Endothelial cell of umbilical vein (primary cell): ENCODE data around the gene HPGD. TPM values are rescaled to one million over a fixed set of nuclear protein-coding genes. Genes with fewer than 3 reads are reported as not detected.

Experiments used
- BruUV-seq: library from RNA; stranded (reverse); fragments of 400-500 nt; replicated peaks from 2 replicates; lab custom pipeline; 2021; lab: Mats Ljungman, UMichigan
- CTCF ChIA-PET: fragments of 300-600, 350-600 bp; sonication (Branson Sonifier 250); formaldehyde crosslinking; loops from one replicate; lab custom pipeline; 2021; ENCODE audit warnings: antibody characterized with exemption, inconsistent platforms; lab: Charles Lee
- POLR2A ChIA-PET: fragments of 300-600, 350-600 bp; sonication (Branson Sonifier 250); formaldehyde crosslinking; loops from one replicate; lab custom pipeline; 2021; ENCODE audit warnings: antibody characterized with exemption, inconsistent platforms; lab: Charles Lee
- DNase-seq: peaks from one replicate; pipeline ENCODE4 v3.0.0-alpha.2; 2011; ENCODE audit warnings: low read depth, low spot score
- FAIRE-seq: peaks from 2 replicates; lab custom pipeline; 2011; peaks lifted over from hg19 to GRCh38; lab: Jason Lieb, UNC
- H2AFZ ChIP-seq: 2 replicates; pipeline ENCODE4 v1.6.0; 2012; ENCODE audit warnings: low read depth, low read length, control low read depth, inconsistent platforms
- H3K27ac ChIP-seq: 2 replicates; pipeline ENCODE4 v1.5.1; 2011; ENCODE audit warnings: low read depth, mild to moderate bottlenecking, control low read depth, low read length, moderate library complexity; ENCODE audit not compliant: insufficient read depth
- H3K27me3 ChIP-seq, 2 experiments: 2 replicates each; pipeline versions ENCODE4 v1.6.0 to v1.6.1; 2011; ENCODE audit warnings: low read length in 2 of 2, mixed read lengths in 1 of 2; ENCODE audit not compliant: control insufficient read depth in 2 of 2, insufficient read depth in 2 of 2
- H3K36me3 ChIP-seq, 2 experiments: 2 replicates in 1 of 2; 3 replicates in 1 of 2; pipeline ENCODE4 v1.5.1; 2011; ENCODE audit warnings: low read length in 2 of 2, mild to moderate bottlenecking in 1 of 2, moderate library complexity in 1 of 2; ENCODE audit not compliant: control insufficient read depth in 2 of 2, insufficient read depth in 2 of 2; ENCODE audit errors: extremely low read depth in 1 of 2
- H3K4me1 ChIP-seq: 3 replicates; pipeline ENCODE4 v1.5.1; 2011; ENCODE audit warnings: mild to moderate bottlenecking, low read length; ENCODE audit not compliant: control insufficient read depth, insufficient read depth; ENCODE audit errors: extremely low read depth
- H3K4me2 ChIP-seq: 2 replicates; pipeline ENCODE4 v1.6.1; 2011; ENCODE audit warnings: low read length, control low read depth, mixed read lengths; ENCODE audit not compliant: insufficient read depth
- H3K4me3 ChIP-seq, 3 experiments: fragments of 200-600 bp in 1 of 3; sonication (generic), shearing (Covaris generic) in 1 of 3; replicated peaks in 1 of 3; 2 replicates each; pipeline ENCODE4 v1.5.1; 2011 to 2016; ENCODE audit warnings: control low read depth in 3 of 3, low read length in 3 of 3, mild to moderate bottlenecking in 2 of 3, inconsistent platforms in 1 of 3, low read depth in 1 of 3, moderate library complexity in 1 of 3; ENCODE audit not compliant: insufficient read depth in 1 of 3
- H3K79me2 ChIP-seq: 2 replicates; pipeline ENCODE4 v1.6.0; 2012; ENCODE audit warnings: low read length, inconsistent platforms; ENCODE audit not compliant: control insufficient read depth, insufficient read depth
- H3K9ac ChIP-seq: replicated peaks from 2 replicates; pipeline ENCODE3; 2011; ENCODE audit warnings: low read length, control low read depth; ENCODE audit not compliant: insufficient read depth; ENCODE audit errors: extremely low read depth
- H3K9me1 ChIP-seq: replicated peaks from 3 replicates; pipeline ENCODE4 v1.6.0; 2011; ENCODE audit warnings: mild to moderate bottlenecking, low read length; ENCODE audit not compliant: control insufficient read depth, insufficient read depth; ENCODE audit errors: extremely low read depth
- H3K9me3 ChIP-seq: replicated peaks from 2 replicates; pipeline ENCODE4 v1.5.1; 2012; ENCODE audit warnings: low read length, inconsistent platforms; ENCODE audit not compliant: control insufficient read depth, insufficient read depth
- H4K20me1 ChIP-seq: replicated peaks from 2 replicates; pipeline ENCODE3; 2011; ENCODE audit warnings: mild to moderate bottlenecking, low read length; ENCODE audit not compliant: control insufficient read depth, insufficient read depth; ENCODE audit errors: extremely low read depth
- EZH2 ChIP-seq: IDR thresholded peaks from 2 replicates; pipeline ENCODE4 v1.6.1; 2012; ENCODE audit warnings: borderline replicate concordance, low read depth, mild to moderate bottlenecking, moderate library complexity, low read length, inconsistent platforms; ENCODE audit not compliant: severe bottlenecking
- FOS ChIP-seq: IDR thresholded peaks from 2 replicates; pipeline ENCODE4 v1.6.1; 2011; ENCODE audit warnings: mild to moderate bottlenecking, low read length, moderate library complexity, borderline replicate concordance; ENCODE audit not compliant: insufficient read depth
- GATA2 ChIP-seq: IDR thresholded peaks from 2 replicates; pipeline ENCODE4 v1.7.0; 2011; ENCODE audit warnings: low read depth, mild to moderate bottlenecking, moderate library complexity, mixed read lengths, low read length; ENCODE audit not compliant: insufficient read length, insufficient read depth
- JUN ChIP-seq: IDR thresholded peaks from 2 replicates; pipeline ENCODE4 v1.6.1; 2011; ENCODE audit warnings: borderline replicate concordance, low read depth; ENCODE audit not compliant: insufficient read length, insufficient read depth
- MYC ChIP-seq: IDR thresholded peaks from one replicate; pipeline ENCODE4 v1.6.1; 2011; ENCODE audit warnings: mild to moderate bottlenecking, low read depth, low read length
- POLR2A ChIP-seq: IDR thresholded peaks from 2 replicates; pipeline ENCODE4 v1.6.1; 2012; ENCODE audit warnings: low read depth, mild to moderate bottlenecking, control low read depth, low read length
- POLR2AphosphoS5 ChIP-seq: IDR thresholded peaks from 2 replicates; pipeline ENCODE4 v1.6.1; 2012; ENCODE audit warnings: low read depth, mild to moderate bottlenecking, control low read depth, low read length, moderate library complexity; ENCODE audit not compliant: insufficient read depth
- dilution Hi-C: fragments of 300-500 bp; cut with MboI; formaldehyde crosslinking; loops from one replicate; pipeline ENCODE4 v1.15.0; 2019; ENCODE audit warnings: low sequenced_read_pairs; ENCODE audit not compliant: extremely low pct_ligation_motif_present
- intact Hi-C: fragments of 100-400 bp; cut with micrococcal nuclease; formaldehyde crosslinking; loops from one replicate; pipeline ENCODE4 v1.10.0; 2022
- polyA plus RNA-seq, 4 experiments: library from polyadenylated mRNA; depleted of rRNA in 3 of 4; stranded (reverse) in 3 of 4; unstranded in 1 of 4; fragments of >200 nt; gene quantifications; 2 replicates each; pipeline versions ENCODE4 v1.2.1 to v1.2.3, GENCODE V29; 2011 to 2012; ENCODE audit warnings: missing spikeins in 1 of 4
- total RNA-seq: library from RNA; stranded (reverse); gene quantifications from 2 replicates; pipeline ENCODE4 v1.2.3, GENCODE V29; 2021
- TF ChIP-seq, protein P1 (sequence below), 2 donors: IDR thresholded peaks; 1 replicate in 1 of 2; 2 replicates in 1 of 2; pipeline ENCODE4 v1.5.1; 2011; ENCODE audit warnings: low read length in 2 of 2, mild to moderate bottlenecking in 2 of 2, moderate library complexity in 2 of 2, control low read depth in 1 of 2, inconsistent platforms in 1 of 2, low read depth in 1 of 2; ENCODE audit not compliant: insufficient read depth in 1 of 2; ENCODE audit errors: extremely low read depth in 1 of 2
- TF ChIP-seq, protein P2 (sequence below): IDR thresholded peaks from 2 replicates; pipeline ENCODE4 v1.6.1; 2011; ENCODE audit not compliant: insufficient read depth, insufficient read length

Gene HPGD
- total and polyA plus RNA-seq, 2 donors (not counting 3 experiments of a cell fraction or from before 2014, with no cell fraction given): not detected

- no TSS peak for BruUV-seq
- FAIRE-seq (no peak), DNase-seq (no peak)
- Histone ChIP-seq H3K36me3 (no peaks in the 10 kb centered on the region), H2AFZ (no peak overlapping the region), H3K9me3 (no peaks in the 10 kb centered on the region), H3K4me1 (no peaks in the 10 kb centered on the region), H3K27ac (no peak overlapping the region), H4K20me1 (no peaks in the 10 kb centered on the region), H3K27me3 (no peaks in the 10 kb centered on the region), H3K4me3 (no peak overlapping the region), H3K4me2 (no peak overlapping the region), H3K9me1 (no peaks in the 10 kb centered on the region), H3K79me2 (no peaks in the 10 kb centered on the region), H3K9ac (no peak overlapping the region)
- TF ChIP-seq FOS (no peak), GATA2 (no peak), POLR2AphosphoS5 (no peak), JUN (no peak), MYC (no peak), POLR2A (no peak), EZH2 (no peak)
- TF ChIP-seq, protein P1, sequence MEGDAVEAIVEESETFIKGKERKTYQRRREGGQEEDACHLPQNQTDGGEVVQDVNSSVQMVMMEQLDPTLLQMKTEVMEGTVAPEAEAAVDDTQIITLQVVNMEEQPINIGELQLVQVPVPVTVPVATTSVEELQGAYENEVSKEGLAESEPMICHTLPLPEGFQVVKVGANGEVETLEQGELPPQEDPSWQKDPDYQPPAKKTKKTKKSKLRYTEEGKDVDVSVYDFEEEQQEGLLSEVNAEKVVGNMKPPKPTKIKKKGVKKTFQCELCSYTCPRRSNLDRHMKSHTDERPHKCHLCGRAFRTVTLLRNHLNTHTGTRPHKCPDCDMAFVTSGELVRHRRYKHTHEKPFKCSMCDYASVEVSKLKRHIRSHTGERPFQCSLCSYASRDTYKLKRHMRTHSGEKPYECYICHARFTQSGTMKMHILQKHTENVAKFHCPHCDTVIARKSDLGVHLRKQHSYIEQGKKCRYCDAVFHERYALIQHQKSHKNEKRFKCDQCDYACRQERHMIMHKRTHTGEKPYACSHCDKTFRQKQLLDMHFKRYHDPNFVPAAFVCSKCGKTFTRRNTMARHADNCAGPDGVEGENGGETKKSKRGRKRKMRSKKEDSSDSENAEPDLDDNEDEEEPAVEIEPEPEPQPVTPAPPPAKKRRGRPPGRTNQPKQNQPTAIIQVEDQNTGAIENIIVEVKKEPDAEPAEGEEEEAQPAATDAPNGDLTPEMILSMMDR (IDR thresholded peaks at IDR 0.05; ENCODE audit: extremely low read depth in 1 of 2, insufficient read depth in 1 of 2, low read depth in 1 of 2, low read length in 2 of 2): no peak
- TF ChIP-seq, protein P2, sequence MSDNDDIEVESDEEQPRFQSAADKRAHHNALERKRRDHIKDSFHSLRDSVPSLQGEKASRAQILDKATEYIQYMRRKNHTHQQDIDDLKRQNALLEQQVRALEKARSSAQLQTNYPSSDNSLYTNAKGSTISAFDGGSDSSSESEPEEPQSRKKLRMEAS: no peak
- intact Hi-C loops (no loop called here), dilution Hi-C loops (no loop called here)
- ChIA-PET CTCF (interaction anchor here (0.7 kb wide), 1 partner anchor 193 kb away, joined by 3 read pairs; no protein-coding TSS in a partner anchor), POLR2A (no interaction called here)
Measured at GRCh38 chr4:174451718-174452296, 70.5 kb downstream of the HPGD start.
